ENCODE results near the gene FMO2.

DNA sequence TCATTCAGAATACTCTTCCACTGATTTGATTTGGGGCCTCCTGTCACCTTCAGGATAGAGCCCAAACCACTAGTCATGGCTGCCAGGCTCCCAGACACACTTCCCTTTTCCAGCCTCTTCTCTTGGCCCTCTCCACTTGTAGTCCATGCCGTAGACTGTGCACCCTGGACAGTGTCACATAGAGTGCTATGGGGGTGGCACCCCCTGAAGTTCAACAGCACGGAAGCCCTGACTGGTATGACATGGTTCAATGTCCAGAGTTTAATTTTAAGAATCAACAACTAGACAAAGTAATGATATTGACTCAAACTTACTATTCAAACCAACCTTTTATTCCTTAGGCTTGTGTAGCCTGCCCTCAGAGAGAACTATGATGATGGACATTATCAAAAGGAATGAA is 22.3 kb downstream of the FMO2 start:
- no peak for TF ChIP-seq NFIC (IDR thresholded peaks at IDR 0.05; ENCODE audit: low read depth, low read length)
- TF ChIP-seq, protein P1, sequence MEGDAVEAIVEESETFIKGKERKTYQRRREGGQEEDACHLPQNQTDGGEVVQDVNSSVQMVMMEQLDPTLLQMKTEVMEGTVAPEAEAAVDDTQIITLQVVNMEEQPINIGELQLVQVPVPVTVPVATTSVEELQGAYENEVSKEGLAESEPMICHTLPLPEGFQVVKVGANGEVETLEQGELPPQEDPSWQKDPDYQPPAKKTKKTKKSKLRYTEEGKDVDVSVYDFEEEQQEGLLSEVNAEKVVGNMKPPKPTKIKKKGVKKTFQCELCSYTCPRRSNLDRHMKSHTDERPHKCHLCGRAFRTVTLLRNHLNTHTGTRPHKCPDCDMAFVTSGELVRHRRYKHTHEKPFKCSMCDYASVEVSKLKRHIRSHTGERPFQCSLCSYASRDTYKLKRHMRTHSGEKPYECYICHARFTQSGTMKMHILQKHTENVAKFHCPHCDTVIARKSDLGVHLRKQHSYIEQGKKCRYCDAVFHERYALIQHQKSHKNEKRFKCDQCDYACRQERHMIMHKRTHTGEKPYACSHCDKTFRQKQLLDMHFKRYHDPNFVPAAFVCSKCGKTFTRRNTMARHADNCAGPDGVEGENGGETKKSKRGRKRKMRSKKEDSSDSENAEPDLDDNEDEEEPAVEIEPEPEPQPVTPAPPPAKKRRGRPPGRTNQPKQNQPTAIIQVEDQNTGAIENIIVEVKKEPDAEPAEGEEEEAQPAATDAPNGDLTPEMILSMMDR (IDR thresholded peaks at IDR 0.05 in 2 of 3, conservative IDR thresholded peaks at IDR 0.05 in 1 of 3; ENCODE audit: control insufficient read depth in 2 of 3, extremely low read depth in 1 of 3, insufficient read depth in 1 of 3, low read depth in 3 of 3, low read length in 3 of 3) = no peak
- no peak for TF ChIP-seq IKZF1 (conservative IDR thresholded peaks at IDR 0.05)
- TF ChIP-seq ZNF274 (IDR thresholded peaks at IDR 0.05; ENCODE audit: insufficient read depth, insufficient read length) = no peak
- TF ChIP-seq, protein P2, sequence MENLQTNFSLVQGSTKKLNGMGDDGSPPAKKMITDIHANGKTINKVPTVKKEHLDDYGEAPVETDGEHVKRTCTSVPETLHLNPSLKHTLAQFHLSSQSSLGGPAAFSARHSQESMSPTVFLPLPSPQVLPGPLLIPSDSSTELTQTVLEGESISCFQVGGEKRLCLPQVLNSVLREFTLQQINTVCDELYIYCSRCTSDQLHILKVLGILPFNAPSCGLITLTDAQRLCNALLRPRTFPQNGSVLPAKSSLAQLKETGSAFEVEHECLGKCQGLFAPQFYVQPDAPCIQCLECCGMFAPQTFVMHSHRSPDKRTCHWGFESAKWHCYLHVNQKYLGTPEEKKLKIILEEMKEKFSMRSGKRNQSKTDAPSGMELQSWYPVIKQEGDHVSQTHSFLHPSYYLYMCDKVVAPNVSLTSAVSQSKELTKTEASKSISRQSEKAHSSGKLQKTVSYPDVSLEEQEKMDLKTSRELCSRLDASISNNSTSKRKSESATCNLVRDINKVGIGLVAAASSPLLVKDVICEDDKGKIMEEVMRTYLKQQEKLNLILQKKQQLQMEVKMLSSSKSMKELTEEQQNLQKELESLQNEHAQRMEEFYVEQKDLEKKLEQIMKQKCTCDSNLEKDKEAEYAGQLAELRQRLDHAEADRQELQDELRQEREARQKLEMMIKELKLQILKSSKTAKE (IDR thresholded peaks at IDR 0.05; ENCODE audit: low read depth, poor library complexity, severe bottlenecking) = no peak
- TF ChIP-seq RBBP5 (conservative IDR thresholded peaks at IDR 0.05) = no peak
- no peak for TF ChIP-seq JUND (IDR thresholded peaks at IDR 0.05; ENCODE audit: low read depth, low read length)
- no peak for TF ChIP-seq POLR2A (IDR thresholded peaks at IDR 0.05; ENCODE audit: low read depth, low read length)
- TF ChIP-seq, protein P3, sequence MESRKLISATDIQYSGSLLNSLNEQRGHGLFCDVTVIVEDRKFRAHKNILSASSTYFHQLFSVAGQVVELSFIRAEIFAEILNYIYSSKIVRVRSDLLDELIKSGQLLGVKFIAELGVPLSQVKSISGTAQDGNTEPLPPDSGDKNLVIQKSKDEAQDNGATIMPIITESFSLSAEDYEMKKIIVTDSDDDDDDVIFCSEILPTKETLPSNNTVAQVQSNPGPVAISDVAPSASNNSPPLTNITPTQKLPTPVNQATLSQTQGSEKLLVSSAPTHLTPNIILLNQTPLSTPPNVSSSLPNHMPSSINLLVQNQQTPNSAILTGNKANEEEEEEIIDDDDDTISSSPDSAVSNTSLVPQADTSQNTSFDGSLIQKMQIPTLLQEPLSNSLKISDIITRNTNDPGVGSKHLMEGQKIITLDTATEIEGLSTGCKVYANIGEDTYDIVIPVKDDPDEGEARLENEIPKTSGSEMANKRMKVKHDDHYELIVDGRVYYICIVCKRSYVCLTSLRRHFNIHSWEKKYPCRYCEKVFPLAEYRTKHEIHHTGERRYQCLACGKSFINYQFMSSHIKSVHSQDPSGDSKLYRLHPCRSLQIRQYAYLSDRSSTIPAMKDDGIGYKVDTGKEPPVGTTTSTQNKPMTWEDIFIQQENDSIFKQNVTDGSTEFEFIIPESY (IDR thresholded peaks at IDR 0.05) = no peak
- TF ChIP-seq, protein P4, sequence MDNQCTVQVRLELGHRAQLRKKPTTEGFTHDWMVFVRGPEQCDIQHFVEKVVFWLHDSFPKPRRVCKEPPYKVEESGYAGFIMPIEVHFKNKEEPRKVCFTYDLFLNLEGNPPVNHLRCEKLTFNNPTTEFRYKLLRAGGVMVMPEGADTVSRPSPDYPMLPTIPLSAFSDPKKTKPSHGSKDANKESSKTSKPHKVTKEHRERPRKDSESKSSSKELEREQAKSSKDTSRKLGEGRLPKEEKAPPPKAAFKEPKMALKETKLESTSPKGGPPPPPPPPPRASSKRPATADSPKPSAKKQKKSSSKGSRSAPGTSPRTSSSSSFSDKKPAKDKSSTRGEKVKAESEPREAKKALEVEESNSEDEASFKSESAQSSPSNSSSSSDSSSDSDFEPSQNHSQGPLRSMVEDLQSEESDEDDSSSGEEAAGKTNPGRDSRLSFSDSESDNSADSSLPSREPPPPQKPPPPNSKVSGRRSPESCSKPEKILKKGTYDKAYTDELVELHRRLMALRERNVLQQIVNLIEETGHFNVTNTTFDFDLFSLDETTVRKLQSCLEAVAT (IDR thresholded peaks at IDR 0.05) = no peak

Measured in GM12878 (cell line).